ENCODE data around the gene LRRC37A3. TPM values are rescaled to one million over a fixed set of nuclear protein-coding genes. Genes with fewer than 3 reads are reported as not detected.
"Not testable (repeated sequence)": the region's sequence is repeated elsewhere in the genome, so short reads cannot be mapped to it uniquely, and the experiment has no call there.

The LRRC37A3 gene
- 1 to 10 TPM; 1.7 to 8.1 (median 3.9) TPM for total RNA-seq

DNA sequence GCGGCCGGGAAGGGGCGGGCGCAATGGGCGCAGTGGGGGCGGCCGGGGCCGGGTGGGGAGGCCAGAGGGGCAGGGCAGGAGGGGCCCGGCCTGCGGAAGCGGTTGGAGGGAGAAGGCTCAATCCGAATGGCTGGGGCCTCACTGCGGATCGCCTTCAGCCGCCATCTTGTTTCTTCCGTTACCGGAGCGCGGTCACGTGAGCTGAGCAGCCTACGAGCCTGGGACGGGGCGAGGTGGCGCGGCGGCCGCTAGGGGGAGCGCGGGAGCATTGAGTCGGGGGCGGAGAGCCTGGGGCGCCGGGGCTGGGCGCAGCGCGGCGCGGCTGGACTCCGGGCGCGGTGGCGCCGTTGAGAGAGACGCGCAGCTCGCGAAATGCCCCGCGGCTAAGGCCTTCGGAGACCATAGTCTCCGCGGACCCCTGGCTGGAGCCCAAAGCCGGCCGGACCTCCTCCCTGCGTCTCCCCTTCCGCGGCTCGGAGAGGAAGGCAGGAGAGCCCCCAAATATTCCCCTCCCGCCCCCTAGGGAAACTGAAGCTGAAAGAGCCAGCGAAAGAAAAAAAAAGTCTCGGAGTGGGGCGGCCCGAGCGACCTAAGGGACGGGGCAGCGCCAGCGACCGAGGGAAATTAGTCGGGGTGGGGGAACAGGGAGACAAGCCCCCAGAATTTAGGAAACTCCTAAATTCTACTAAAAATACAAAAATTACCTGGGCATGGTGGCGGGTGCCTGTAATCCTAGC lies at the start of gene LRRC37A3:
TSS of gene LRRC37A3 (minus strand) at position 190 of the 737 bp plus-strand sequence. CDS start 22,221 bp downstream, outside the sequence.
- peaks cover 0 to 17% (median 0%) of the 10 kb centered on the region in 3 donors for H3K4me1 ChIP-seq
- peak; percentile 98 for ATAC-seq
- H3K27me3 ChIP-seq, H3K36me3 ChIP-seq, H3K9me3 ChIP-seq: not testable (repeated sequence)
- peak within 1 kb of the TSS; percentile 88 to 99 (median 97) for H3K27ac ChIP-seq
- WGBS, 2 donors (ENCODE audit: low coverage in 1 of 2), result 1% methylated on average over 11 of the region's 70 CpGs; no CpG with 5 or more reads in 1 of the 2 donors
- TF ChIP-seq, protein P1, sequence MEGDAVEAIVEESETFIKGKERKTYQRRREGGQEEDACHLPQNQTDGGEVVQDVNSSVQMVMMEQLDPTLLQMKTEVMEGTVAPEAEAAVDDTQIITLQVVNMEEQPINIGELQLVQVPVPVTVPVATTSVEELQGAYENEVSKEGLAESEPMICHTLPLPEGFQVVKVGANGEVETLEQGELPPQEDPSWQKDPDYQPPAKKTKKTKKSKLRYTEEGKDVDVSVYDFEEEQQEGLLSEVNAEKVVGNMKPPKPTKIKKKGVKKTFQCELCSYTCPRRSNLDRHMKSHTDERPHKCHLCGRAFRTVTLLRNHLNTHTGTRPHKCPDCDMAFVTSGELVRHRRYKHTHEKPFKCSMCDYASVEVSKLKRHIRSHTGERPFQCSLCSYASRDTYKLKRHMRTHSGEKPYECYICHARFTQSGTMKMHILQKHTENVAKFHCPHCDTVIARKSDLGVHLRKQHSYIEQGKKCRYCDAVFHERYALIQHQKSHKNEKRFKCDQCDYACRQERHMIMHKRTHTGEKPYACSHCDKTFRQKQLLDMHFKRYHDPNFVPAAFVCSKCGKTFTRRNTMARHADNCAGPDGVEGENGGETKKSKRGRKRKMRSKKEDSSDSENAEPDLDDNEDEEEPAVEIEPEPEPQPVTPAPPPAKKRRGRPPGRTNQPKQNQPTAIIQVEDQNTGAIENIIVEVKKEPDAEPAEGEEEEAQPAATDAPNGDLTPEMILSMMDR (IDR thresholded peaks at IDR 0.05), result peak; percentile 96 to 99 (median 98)
- TF ChIP-seq POLR2AphosphoS5 (IDR thresholded peaks at IDR 0.05) (peak; percentile 86), POLR2A (IDR thresholded peaks at IDR 0.05) (peak; percentile 80 to 87)
- peak within 1 kb of the TSS; percentile 87 to 91 for H3K4me3 ChIP-seq

DNA sequence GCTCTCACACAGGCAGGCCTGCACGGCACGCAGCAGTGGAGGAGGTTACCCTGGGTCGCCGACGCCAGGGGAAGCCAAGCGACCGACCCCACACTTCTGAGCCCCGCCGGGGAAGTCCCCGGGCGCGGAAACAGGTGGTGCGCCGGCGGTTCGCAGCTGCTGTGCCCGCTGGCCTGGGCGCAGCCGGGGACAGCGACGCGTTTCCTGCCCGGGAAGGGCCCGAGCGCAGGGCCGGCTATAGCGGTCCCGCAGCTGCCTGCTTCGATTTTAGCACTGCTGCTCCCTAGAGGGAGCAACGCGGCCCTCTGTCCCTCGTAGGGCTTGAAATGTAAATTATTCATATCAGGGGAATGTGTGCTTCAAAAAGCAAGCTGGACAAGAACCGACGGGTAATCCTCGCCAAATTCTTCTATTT lies 46.6 kb upstream of the LRRC37A3 start:
- peaks cover 0 to 16% of the 10 kb centered on the region in 2 donors for H3K36me3 ChIP-seq
- H3K27me3 ChIP-seq, H3K9me3 ChIP-seq: not testable (repeated sequence)
- H3K27ac ChIP-seq, result peak overlapping the region; percentile 37 to 86 (median 78)
- peaks cover 0 to 48% (median 3%) of the 10 kb centered on the region in 3 donors for H3K4me1 ChIP-seq
- WGBS, 2 donors (ENCODE audit: low coverage in 1 of 2), result 0 to 1% methylated on average over 4 of the region's 35 CpGs
- TF ChIP-seq POLR2AphosphoS5 (IDR thresholded peaks at IDR 0.05), result peak; percentile 59
- TF ChIP-seq, protein P1 (IDR thresholded peaks at IDR 0.05), result peak in 3 of 4 experiments; percentile 20 to 67 (median 31)
- TF ChIP-seq POLR2A (IDR thresholded peaks at IDR 0.05), result peak; percentile 31 to 49
- peak; percentile 95 for ATAC-seq
- peak overlapping the region; percentile 9 to 43 for H3K4me3 ChIP-seq

DNA sequence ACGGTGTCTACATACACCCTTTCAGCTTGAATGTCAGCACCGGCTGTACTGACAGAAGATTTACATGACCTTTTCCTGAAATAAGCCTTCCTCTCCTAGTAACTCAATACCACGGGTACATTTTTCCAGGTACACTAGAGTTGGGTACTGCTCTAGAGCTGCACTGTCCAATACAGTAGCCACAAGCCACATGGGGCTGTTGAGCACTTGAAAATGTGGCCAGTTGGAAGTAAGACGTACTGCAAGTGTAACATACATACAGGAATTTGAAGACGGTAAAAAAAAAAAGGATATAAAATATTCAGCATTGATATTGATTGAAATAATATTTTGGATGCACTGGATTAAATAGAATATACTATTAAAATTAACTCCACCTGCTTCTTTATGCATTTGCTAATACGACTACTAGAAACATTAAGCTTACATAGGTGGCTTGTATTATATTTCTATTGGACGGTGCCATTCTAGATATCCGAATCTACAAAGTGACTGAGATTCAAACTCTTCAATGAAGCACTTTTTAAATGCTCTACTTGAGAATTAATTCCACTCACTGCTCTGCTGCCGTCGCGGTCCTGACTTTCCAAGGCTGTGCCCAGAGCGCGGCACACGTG lies 46.1 kb upstream of the LRRC37A3 start:
- H3K27me3 ChIP-seq, ATAC-seq, H3K9me3 ChIP-seq: not testable (repeated sequence)
- Histone ChIP-seq H3K36me3 (peaks cover 0 to 10% of the 10 kb centered on the region in 2 donors), H3K4me3 (peak overlapping the region; percentile 9 to 43), H3K27ac (peak overlapping the region; percentile 37 to 86 (median 78)), H3K4me1 (peaks cover 0 to 48% (median 3%) of the 10 kb centered on the region in 3 donors)
- 50 to 54% methylated on average over 5 to 6 of the region's 14 CpGs for WGBS, 2 donors (ENCODE audit: low coverage in 1 of 2)

- no peaks in the 10 kb centered on the region for H3K9me3 ChIP-seq
- H3K27me3 ChIP-seq, result no peaks in the 10 kb centered on the region
- H3K4me3 ChIP-seq, result no peak overlapping the region
- no peak for ATAC-seq
- peak; percentile 26 for TF ChIP-seq POLR2AphosphoS5 (IDR thresholded peaks at IDR 0.05)
- TF ChIP-seq EP300 (IDR thresholded peaks at IDR 0.05), result no peak
- H3K4me1 ChIP-seq, result peaks cover 0 to 48% (median 3%) of the 10 kb centered on the region in 3 donors
- H3K27ac ChIP-seq, result peak overlapping the region in 2 of 4 donors; percentile 32 to 79
- WGBS, 2 donors (ENCODE audit: low coverage in 1 of 2), result 25 to 38% methylated on average over 6 to 8 of the region's 9 CpGs
- H3K36me3 ChIP-seq, result peaks cover 0 to 7% of the 10 kb centered on the region in 2 donors
Measured at GRCh38 chr17:64964796-64965195, 45.5 kb upstream of the LRRC37A3 start.

- not testable (repeated sequence) for H3K4me3 ChIP-seq, H3K36me3 ChIP-seq, H3K27me3 ChIP-seq, ATAC-seq, H3K9me3 ChIP-seq
- 80 to 90% methylated on average over 2 of the region's 2 CpGs for WGBS, 2 donors (ENCODE audit: low coverage in 1 of 2)
- H3K4me1 ChIP-seq, result peaks cover 0 to 48% (median 3%) of the 10 kb centered on the region in 3 donors
- H3K27ac ChIP-seq, result peak overlapping the region in 1 of 4 donors; percentile 79
Measured at GRCh38 chr17:64963814-64964213, 44.5 kb upstream of the LRRC37A3 start.

GRCh38 chr17:64961563-64962378 lies 42.5 kb upstream of the LRRC37A3 start:
- H3K9me3 ChIP-seq, H3K27me3 ChIP-seq, H3K36me3 ChIP-seq: not testable (repeated sequence)
- peak overlapping the region in 1 of 2 donors; percentile 19 for H3K4me3 ChIP-seq
- TF ChIP-seq, protein P1 (IDR thresholded peaks at IDR 0.05), result peak; percentile 64 to 90 (median 77)
- peak; percentile 70 for ATAC-seq
- WGBS, 2 donors (ENCODE audit: low coverage in 1 of 2), result 1 to 3% methylated on average over 10 to 13 of the region's 13 CpGs
- H3K27ac ChIP-seq, result peak overlapping the region in 3 of 4 donors; percentile 10 to 54 (median 21)
- H3K4me1 ChIP-seq, result peaks cover 0 to 45% (median 3%) of the 10 kb centered on the region in 3 donors

Measured in gastroesophageal sphincter (tissue), 4 donors.